Neural progenitor cell (in vitro differentiated cells): Measurements from ENCODE around the gene HOXB4. TPM values are rescaled to one million over a fixed set of nuclear protein-coding genes. Genes with fewer than 3 reads are reported as not detected.

Experiments used
- DNase-seq: peaks from one replicate; pipeline ENCODE4 v3.0.0-alpha.2; 2016; ENCODE audit warnings: low spot score
- H2AFZ ChIP-seq: fragments of 200-600 bp; sonication (generic); replicated peaks from 2 replicates; pipeline ENCODE4 v1.6.1; 2016; ENCODE audit warnings: antibody characterized with exemption
- H3F3A ChIP-seq: fragments of 200-600 bp; sonication (generic); 2 replicates; pipeline ENCODE4 v1.6.1; 2016; ENCODE audit warnings: antibody characterized with exemption, low read depth
- H3K27ac ChIP-seq: fragments of 200-600 bp; sonication (generic); 2 replicates; pipeline ENCODE4 v1.5.1; 2016; ENCODE audit warnings: mild to moderate bottlenecking
- H3K27me3 ChIP-seq: fragments of 200-600 bp; sonication (generic); 2 replicates; pipeline ENCODE4 v1.6.1; 2016; ENCODE audit warnings: mild to moderate bottlenecking, moderate library complexity
- H3K36me3 ChIP-seq: fragments of 200-600 bp; sonication (generic); 2 replicates; pipeline ENCODE4 v1.5.1; 2016
- H3K4me1 ChIP-seq: fragments of 200-600 bp; sonication (generic); 2 replicates; pipeline ENCODE4 v1.6.1; 2016; ENCODE audit warnings: mixed run types
- H3K4me2 ChIP-seq: fragments of 200-600 bp; sonication (generic); 2 replicates; pipeline ENCODE4 v1.6.1; 2016
- H3K4me3 ChIP-seq: fragments of 200-600 bp; sonication (generic); 2 replicates; pipeline ENCODE4 v1.5.1; 2016
- H3K79me2 ChIP-seq: fragments of 200-600 bp; sonication (generic); 2 replicates; pipeline ENCODE4 v1.6.1; 2016; ENCODE audit warnings: low read depth
- H3K9ac ChIP-seq: fragments of 200-600 bp; sonication (generic); 2 replicates; pipeline ENCODE4 v1.6.1; 2016
- H3K9me3 ChIP-seq: fragments of 200-600 bp; sonication (generic); 2 replicates; pipeline ENCODE4 v1.5.1; 2016; ENCODE audit warnings: low read depth
- H4K20me1 ChIP-seq: fragments of 200-600 bp; sonication (generic); 2 replicates; pipeline ENCODE4 v1.6.1; 2016; ENCODE audit warnings: low read depth
- H3K27ac Mint-ChIP-seq: 3 replicates; pipeline ENCODE4 v1.8.0; 2021; ENCODE audit warnings: mixed read lengths
- H3K27me3 Mint-ChIP-seq: 2 replicates; pipeline ENCODE4 v1.8.0; 2022; ENCODE audit warnings: low read depth, mild to moderate bottlenecking, inconsistent platforms, moderate library complexity, mixed read lengths; ENCODE audit not compliant: insufficient read depth
- H3K36me3 Mint-ChIP-seq: 3 replicates; pipeline ENCODE4 v1.8.0; 2021; ENCODE audit warnings: mixed read lengths
- H3K4me1 Mint-ChIP-seq: 3 replicates; pipeline ENCODE4 v1.8.0; 2021; ENCODE audit warnings: mixed read lengths
- H3K4me3 Mint-ChIP-seq: 3 replicates; pipeline ENCODE4 v1.8.0; 2021; ENCODE audit warnings: mild to moderate bottlenecking, moderate library complexity, mixed read lengths
- H3K9me3 Mint-ChIP-seq: 3 replicates; pipeline ENCODE4 v1.8.0; 2020; ENCODE audit warnings: mixed read lengths
- EZH2 ChIP-seq: fragments of 200-600 bp; sonication (generic); IDR thresholded peaks from 2 replicates; pipeline ENCODE4 v1.6.1; 2017; ENCODE audit warnings: antibody characterized with exemption, mild to moderate bottlenecking, moderate library complexity
- EZH2phosphoT487 ChIP-seq: fragments of 200-600 bp; sonication (generic); IDR thresholded peaks from 2 replicates; pipeline ENCODE4 v1.6.1; 2017; ENCODE audit warnings: antibody characterized with exemption
- total RNA-seq: library from RNA; depleted of rRNA; stranded (reverse); fragments of >200 nt; gene quantifications from 2 replicates; pipeline ENCODE4 v1.2.3, GENCODE V29; 2015; ENCODE audit warnings: low replicate concordance
- TF ChIP-seq, protein P1 (sequence below): fragments of 200-600 bp; sonication (generic); IDR thresholded peaks from 2 replicates; pipeline ENCODE4 v1.5.1; 2017; ENCODE audit warnings: antibody characterized with exemption, mild to moderate bottlenecking

The HOXB4 gene
- total RNA-seq, 1 donor from 2014 or later, result not detected

DNA sequence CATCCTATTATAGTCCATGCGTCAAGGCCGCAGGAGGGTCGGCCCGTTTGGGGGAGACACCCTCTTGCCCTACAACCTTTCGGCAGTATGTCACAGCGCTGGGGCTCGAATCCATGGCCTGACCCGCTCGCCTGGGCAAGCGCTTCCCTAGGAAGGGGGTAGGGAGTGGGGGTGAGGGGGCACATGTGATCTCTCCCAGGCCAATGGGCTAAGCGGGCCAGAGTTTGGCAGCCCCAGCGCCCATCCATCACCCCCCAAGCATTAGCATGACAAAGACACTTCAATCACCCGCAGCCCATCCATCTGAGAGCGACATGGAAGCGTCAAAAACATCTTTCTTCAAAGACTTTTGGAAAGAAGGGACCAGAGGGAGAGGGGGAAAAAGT is 47.3 kb downstream of the HOXB4 start, which contains the start of gene HOXB1:
Gene HOXB1, minus strand, starts transcription at position 125 of the 386 bp plus-strand sequence. Its CDS starts 107 bp downstream, at position 18.
- no peak for DNase-seq
- H3K27ac Mint-ChIP-seq, result no peak within 1 kb of the TSS
- H3K4me2 ChIP-seq, result no peak within 1 kb of the TSS

DNA sequence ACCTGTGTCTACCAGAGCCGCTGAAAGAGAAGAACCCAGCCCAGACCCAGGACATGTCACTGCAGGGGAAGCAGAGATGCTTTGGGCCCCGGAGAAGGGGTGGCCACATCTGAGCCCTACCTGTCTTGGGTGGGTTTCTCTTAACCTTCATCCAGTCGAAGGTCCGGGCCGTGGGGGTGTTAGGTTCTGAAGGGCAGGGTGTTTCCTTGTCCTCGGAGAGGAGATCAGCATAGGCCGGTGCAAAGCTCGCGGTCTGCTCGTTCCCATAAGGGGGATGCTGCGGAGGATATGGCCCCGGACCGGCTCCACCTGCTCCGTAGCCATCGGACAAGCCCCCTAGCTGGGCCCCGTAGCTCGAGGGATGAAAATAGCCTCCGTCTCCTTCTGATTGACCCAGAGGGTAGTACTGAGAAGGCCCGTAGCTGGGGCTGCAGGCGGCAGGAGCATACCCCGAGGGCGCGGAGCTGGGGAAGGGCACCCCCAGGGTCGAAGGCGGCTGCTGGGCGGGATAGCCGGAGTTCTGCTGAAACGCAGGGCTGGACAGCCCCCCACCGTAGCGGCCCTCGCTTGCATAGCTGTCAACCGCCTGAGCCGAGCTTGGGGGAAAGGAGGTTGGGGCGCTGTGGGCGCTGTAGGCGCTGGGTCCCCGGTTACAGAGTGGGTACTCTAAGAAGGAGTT is 47.8 kb downstream of the HOXB4 start:
- H3K36me3 Mint-ChIP-seq, result no peaks in the 10 kb centered on the region
- peaks cover 2% of the 10 kb centered on the region for H3K4me1 Mint-ChIP-seq
- peaks cover 86% of the 10 kb centered on the region for H3K27me3 Mint-ChIP-seq
- Histone ChIP-seq H3F3A (peaks cover 5% of the 10 kb centered on the region), H3K4me3 (no peak overlapping the region), H3K79me2 (no peaks in the 10 kb centered on the region), H3K36me3 (no peaks in the 10 kb centered on the region), H3K9ac (no peak overlapping the region), H4K20me1 (peaks cover 63% of the 10 kb centered on the region), H3K4me2 (no peak overlapping the region), H3K4me1 (no peaks in the 10 kb centered on the region), H3K9me3 (no peaks in the 10 kb centered on the region), H3K27ac (no peak overlapping the region), H3K27me3 (peaks cover 100% of the 10 kb centered on the region), H2AFZ (no peak overlapping the region)
- DNase-seq, result no peak
- no peak overlapping the region for H3K27ac Mint-ChIP-seq
- H3K4me3 Mint-ChIP-seq, result no peak overlapping the region
- peak; percentile 76 for TF ChIP-seq EZH2phosphoT487
- TF ChIP-seq EZH2, result peak; percentile 85
- TF ChIP-seq, protein P1, sequence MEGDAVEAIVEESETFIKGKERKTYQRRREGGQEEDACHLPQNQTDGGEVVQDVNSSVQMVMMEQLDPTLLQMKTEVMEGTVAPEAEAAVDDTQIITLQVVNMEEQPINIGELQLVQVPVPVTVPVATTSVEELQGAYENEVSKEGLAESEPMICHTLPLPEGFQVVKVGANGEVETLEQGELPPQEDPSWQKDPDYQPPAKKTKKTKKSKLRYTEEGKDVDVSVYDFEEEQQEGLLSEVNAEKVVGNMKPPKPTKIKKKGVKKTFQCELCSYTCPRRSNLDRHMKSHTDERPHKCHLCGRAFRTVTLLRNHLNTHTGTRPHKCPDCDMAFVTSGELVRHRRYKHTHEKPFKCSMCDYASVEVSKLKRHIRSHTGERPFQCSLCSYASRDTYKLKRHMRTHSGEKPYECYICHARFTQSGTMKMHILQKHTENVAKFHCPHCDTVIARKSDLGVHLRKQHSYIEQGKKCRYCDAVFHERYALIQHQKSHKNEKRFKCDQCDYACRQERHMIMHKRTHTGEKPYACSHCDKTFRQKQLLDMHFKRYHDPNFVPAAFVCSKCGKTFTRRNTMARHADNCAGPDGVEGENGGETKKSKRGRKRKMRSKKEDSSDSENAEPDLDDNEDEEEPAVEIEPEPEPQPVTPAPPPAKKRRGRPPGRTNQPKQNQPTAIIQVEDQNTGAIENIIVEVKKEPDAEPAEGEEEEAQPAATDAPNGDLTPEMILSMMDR, result no peak
- peaks cover 7% of the 10 kb centered on the region for H3K9me3 Mint-ChIP-seq

More for the DNA sequence above, 47.3 kb downstream of the HOXB4 start, which contains the start of gene HOXB1:
- Histone ChIP-seq H3F3A (peaks cover 5% of the 10 kb centered on the region), H3K9me3 (no peaks in the 10 kb centered on the region), H2AFZ (no peak within 1 kb of the TSS), H3K9ac (no peak within 1 kb of the TSS), H3K27me3 (peaks cover 100% of the 10 kb centered on the region), H3K4me3 (no peak within 1 kb of the TSS), H3K36me3 (no peaks in the 10 kb centered on the region), H3K27ac (no peak within 1 kb of the TSS), H3K79me2 (no peaks in the 10 kb centered on the region), H3K4me1 (no peaks in the 10 kb centered on the region), H4K20me1 (peaks cover 58% of the 10 kb centered on the region)
- peaks cover 86% of the 10 kb centered on the region for H3K27me3 Mint-ChIP-seq
- no peaks in the 10 kb centered on the region for H3K36me3 Mint-ChIP-seq
- H3K4me3 Mint-ChIP-seq, result no peak within 1 kb of the TSS
- TF ChIP-seq EZH2phosphoT487 (peak; percentile 32), EZH2 (peak; percentile 61)
- TF ChIP-seq, protein P1, result no peak
- peaks cover 7% of the 10 kb centered on the region for H3K9me3 Mint-ChIP-seq
- H3K4me1 Mint-ChIP-seq, result peaks cover 2% of the 10 kb centered on the region

DNA sequence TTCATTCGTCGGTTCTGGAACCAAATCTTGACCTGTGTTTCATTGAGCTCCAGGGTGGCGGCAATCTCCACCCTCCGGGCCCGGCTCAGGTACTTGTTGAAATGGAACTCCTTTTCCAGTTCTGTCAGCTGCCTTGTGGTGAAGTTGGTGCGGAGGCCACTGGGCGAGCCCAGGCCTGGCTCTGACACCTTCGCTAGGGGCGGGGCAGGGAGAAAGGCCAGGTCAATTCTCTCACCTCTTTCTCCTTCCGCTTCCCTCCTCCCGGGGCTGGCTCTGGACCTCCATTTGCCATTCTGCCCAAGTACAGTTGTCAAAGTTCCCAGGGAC is 48.5 kb downstream of the HOXB4 start:
- H3K27ac ChIP-seq, result no peak overlapping the region
- H3K9me3 ChIP-seq, result no peaks in the 10 kb centered on the region
- TF ChIP-seq, protein P1, result no peak
- TF ChIP-seq EZH2phosphoT487 (no peak), EZH2 (no peak)
- H3K79me2 ChIP-seq, result no peaks in the 10 kb centered on the region
- no peaks in the 10 kb centered on the region for H3K36me3 ChIP-seq
- H3K4me3 Mint-ChIP-seq, result no peak overlapping the region
- no peaks in the 10 kb centered on the region for H3K36me3 Mint-ChIP-seq
- peaks cover 70% of the 10 kb centered on the region for H4K20me1 ChIP-seq
- H3K4me3 ChIP-seq, result no peak overlapping the region
- H3K9me3 Mint-ChIP-seq, result peaks cover 10% of the 10 kb centered on the region
- peaks cover 2% of the 10 kb centered on the region for H3K4me1 Mint-ChIP-seq
- no peaks in the 10 kb centered on the region for H3K4me1 ChIP-seq
- peaks cover 90% of the 10 kb centered on the region for H3K27me3 Mint-ChIP-seq
- DNase-seq, result no peak
- no peak overlapping the region for H3K27ac Mint-ChIP-seq
- H3K9ac ChIP-seq, result no peak overlapping the region
- peaks cover 100% of the 10 kb centered on the region for H3K27me3 ChIP-seq
- no peak overlapping the region for H3K4me2 ChIP-seq
- no peak overlapping the region for H2AFZ ChIP-seq
- H3F3A ChIP-seq, result peaks cover 5% of the 10 kb centered on the region
